Measurements from ENCODE around the gene FUCA1. TPM values are rescaled to one million over a fixed set of nuclear protein-coding genes. Genes with fewer than 3 reads are reported as not detected.

Gene FUCA1
- total RNA-seq, 1 experiment from 2014 or later, result 20.7 TPM

DNA sequence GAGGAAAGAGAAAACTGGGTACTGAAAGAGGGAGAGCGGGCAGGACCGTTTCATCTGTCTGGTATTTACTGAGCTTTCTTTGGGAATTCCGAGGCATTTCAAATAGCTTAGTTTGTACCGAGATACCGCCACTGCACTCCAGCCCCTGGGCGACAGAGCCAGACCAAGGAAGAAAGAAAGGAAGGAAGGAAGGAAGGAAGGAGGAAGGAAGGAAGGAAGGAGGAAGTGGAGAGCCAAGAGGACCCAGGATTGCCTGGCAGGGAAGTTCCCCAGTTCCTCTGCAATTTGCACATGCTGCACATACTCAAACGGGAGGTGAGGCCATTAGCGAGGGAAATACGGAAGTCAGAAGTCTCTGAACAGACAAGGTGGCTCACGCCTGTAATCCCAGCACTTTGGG is 961 bp upstream of the FUCA1 start:
- CTCF ChIA-PET, result no interaction called here
- H3K4me1 ChIP-seq (ENCODE audit: control insufficient read depth in 1 of 2, insufficient read depth in 2 of 2, low read length in 2 of 2), result peaks cover 34 to 39% of the 10 kb centered on the region in 2 experiments
- ATAC-seq, result no peak
- H3K27me3 ChIP-seq (ENCODE audit: insufficient read depth, low read length), result no peaks in the 10 kb centered on the region
- POLR2A ChIA-PET, result no interaction called here
- H3K27ac ChIP-seq (ENCODE audit: low read depth, low read length), result no peak overlapping the region
- intact Hi-C loops (cut with micrococcal nuclease), result loop anchor here (2.0 to 5.0 kb wide), 2 partner anchors 60 to 97 kb away; no protein-coding TSS in a partner anchor
- no peaks in the 10 kb centered on the region for H3K36me3 ChIP-seq (ENCODE audit: control insufficient read depth in 1 of 2, insufficient read depth in 2 of 2, low read length in 2 of 2)
- RAD21 ChIA-PET (ENCODE audit: low non-redundant PET in 1 of 2, low total read pairs in 2 of 2, uncharacterized antibody in 2 of 2, unreplicated experiment in 2 of 2), result no interaction called here
- TF ChIP-seq MAX (IDR thresholded peaks at IDR 0.05) (no peak), ZFX (IDR thresholded peaks at IDR 0.05) (no peak), FOSL1 (IDR thresholded peaks at IDR 0.05; ENCODE audit: low read depth) (no peak), ATF3 (IDR thresholded peaks at IDR 0.05) (no peak), JUND (IDR thresholded peaks at IDR 0.05) (no peak), EZH2 (IDR thresholded peaks at IDR 0.05) (no peak), SP1 (IDR thresholded peaks at IDR 0.05; ENCODE audit: low read depth) (no peak), TCF7L2 (IDR thresholded peaks at IDR 0.05; ENCODE audit: borderline replicate concordance, extremely low read depth, insufficient read depth, insufficient read length) (no peak), POLR2A (IDR thresholded peaks at IDR 0.05; ENCODE audit: borderline replicate concordance, extremely low read depth, insufficient read depth, insufficient read length) (no peak), CEBPB (IDR thresholded peaks at IDR 0.05; ENCODE audit: low read depth) (no peak), YY1 (IDR thresholded peaks at IDR 0.05; ENCODE audit: extremely low read depth, insufficient replicate concordance, low read depth, low read length) (no peak), EZH2phosphoT487 (IDR thresholded peaks at IDR 0.05; ENCODE audit: borderline replicate concordance) (no peak), RAD21 (IDR thresholded peaks at IDR 0.05; ENCODE audit: low read depth) (no peak), REST (IDR thresholded peaks at IDR 0.05; ENCODE audit: low read depth) (no peak), POLR2AphosphoS5 (IDR thresholded peaks at IDR 0.05; ENCODE audit: low read depth, low read length) (no peak), CBX3 (IDR thresholded peaks at IDR 0.05; ENCODE audit: low read depth) (no peak), CTCF (IDR thresholded peaks at IDR 0.05 in 2 of 3, conservative IDR thresholded peaks at IDR 0.05 in 1 of 3; ENCODE audit: borderline replicate concordance in 1 of 3, insufficient read depth in 1 of 3, low read depth in 2 of 3, low read length in 2 of 3) (no peak), SRF (IDR thresholded peaks at IDR 0.05; ENCODE audit: low read depth) (no peak), ZNF274 (IDR thresholded peaks at IDR 0.05; ENCODE audit: low read depth, low read length) (no peak)
- TF ChIP-seq, protein P1, sequence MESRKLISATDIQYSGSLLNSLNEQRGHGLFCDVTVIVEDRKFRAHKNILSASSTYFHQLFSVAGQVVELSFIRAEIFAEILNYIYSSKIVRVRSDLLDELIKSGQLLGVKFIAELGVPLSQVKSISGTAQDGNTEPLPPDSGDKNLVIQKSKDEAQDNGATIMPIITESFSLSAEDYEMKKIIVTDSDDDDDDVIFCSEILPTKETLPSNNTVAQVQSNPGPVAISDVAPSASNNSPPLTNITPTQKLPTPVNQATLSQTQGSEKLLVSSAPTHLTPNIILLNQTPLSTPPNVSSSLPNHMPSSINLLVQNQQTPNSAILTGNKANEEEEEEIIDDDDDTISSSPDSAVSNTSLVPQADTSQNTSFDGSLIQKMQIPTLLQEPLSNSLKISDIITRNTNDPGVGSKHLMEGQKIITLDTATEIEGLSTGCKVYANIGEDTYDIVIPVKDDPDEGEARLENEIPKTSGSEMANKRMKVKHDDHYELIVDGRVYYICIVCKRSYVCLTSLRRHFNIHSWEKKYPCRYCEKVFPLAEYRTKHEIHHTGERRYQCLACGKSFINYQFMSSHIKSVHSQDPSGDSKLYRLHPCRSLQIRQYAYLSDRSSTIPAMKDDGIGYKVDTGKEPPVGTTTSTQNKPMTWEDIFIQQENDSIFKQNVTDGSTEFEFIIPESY (IDR thresholded peaks at IDR 0.05; ENCODE audit: extremely low read depth, insufficient replicate concordance, low read length), result no peak
- H3K9me3 ChIP-seq (ENCODE audit: control insufficient read depth in 1 of 2, insufficient read depth in 1 of 2, low read depth in 1 of 2, low read length in 2 of 2), result no peaks in the 10 kb centered on the region
- DNase-seq (ENCODE audit: low read depth, low spot score), result no peak
- no TSS peak for BruUV-seq (replicated peaks)
- H4K20me1 ChIP-seq (ENCODE audit: insufficient read depth), result no peaks in the 10 kb centered on the region
- H3K9ac ChIP-seq (ENCODE audit: low read length), result no peak overlapping the region
- no peaks in the 10 kb centered on the region for H3K9me2 ChIP-seq (ENCODE audit: insufficient read depth)
- H2AFZ ChIP-seq (ENCODE audit: low read depth, low read length, poor library complexity, severe bottlenecking), result peak overlapping the region; percentile 100
- H3K79me2 ChIP-seq (ENCODE audit: insufficient read depth, low read length), result peaks cover 4% of the 10 kb centered on the region; the same call in 1 of the 2 replicates
- H3K4me2 ChIP-seq (ENCODE audit: low read length), result no peak overlapping the region; the same call in 1 of the 2 replicates
- H3K4me3 ChIP-seq (replicated peaks in 1 of 2; ENCODE audit: low read depth in 1 of 2, low read length in 2 of 2), result no peak overlapping the region

Data from HCT116 (cell line).